ENCODE data around the gene TMEM106C. TPM values are rescaled to one million over a fixed set of nuclear protein-coding genes. Genes with fewer than 3 reads are reported as not detected.
"Not testable (repeated sequence)": the region's sequence is repeated elsewhere in the genome, so short reads cannot be mapped to it uniquely, and the experiment has no call there.

The TMEM106C gene
- total RNA-seq, 3 donors from 2014 or later (not counting 1 experiment from before 2014, with no cell fraction given) = 19.1 to 26.2 (median 22.5) TPM

GRCh38 chr12:47954467-47955045, 8.8 kb upstream of the TMEM106C start:
- ATAC-seq (no peak), DNase-seq (no peak)
- Histone ChIP-seq H3K36me3 (ENCODE audit: control insufficient read depth, insufficient read depth, low read length) (no peaks in the 10 kb centered on the region), H3K4me1 (ENCODE audit: control insufficient read depth, insufficient read depth, low read length) (no peaks in the 10 kb centered on the region), H3K27me3 (ENCODE audit: control insufficient read depth, insufficient read depth, low read length) (peaks cover 2% of the 10 kb centered on the region), H3K4me3 (ENCODE audit: low read length) (no peak overlapping the region), H3K9me3 (ENCODE audit: control insufficient read depth, insufficient read depth, low read length) (peaks cover 9% of the 10 kb centered on the region), H3K27ac (ENCODE audit: low read length) (no peak overlapping the region)
- Mint-ChIP-seq H3K9me3 (no peaks in the 10 kb centered on the region), H3K27ac (no peak overlapping the region), H3K36me3 (no peaks in the 10 kb centered on the region), H3K27me3 (ENCODE audit: low read depth in 2 of 2) (peaks cover 2 to 23% of the 10 kb centered on the region in 2 donors), H3K4me1 (no peaks in the 10 kb centered on the region), H3K4me3 (no peak overlapping the region)
- intact Hi-C loops (cut with micrococcal nuclease) = no loop called here
- 82% methylated on average over 4 of the region's 4 CpGs for WGBS (ENCODE audit: insufficient coverage)
- TF ChIP-seq CTCF (IDR thresholded peaks at IDR 0.05) = no peak

- Histone ChIP-seq H3K27ac (ENCODE audit: low read length) (no peak overlapping the region), H3K4me1 (ENCODE audit: control insufficient read depth, insufficient read depth, low read length) (no peaks in the 10 kb centered on the region), H3K4me3 (ENCODE audit: low read length) (no peak overlapping the region), H3K9me3 (ENCODE audit: control insufficient read depth, insufficient read depth, low read length) (peaks cover 9% of the 10 kb centered on the region), H3K36me3 (ENCODE audit: control insufficient read depth, insufficient read depth, low read length) (no peaks in the 10 kb centered on the region), H3K27me3 (ENCODE audit: control insufficient read depth, insufficient read depth, low read length) (peaks cover 2% of the 10 kb centered on the region)
- no peak overlapping the region for H3K27ac Mint-ChIP-seq
- peaks cover 2 to 28% of the 10 kb centered on the region in 2 donors for H3K27me3 Mint-ChIP-seq (ENCODE audit: low read depth in 2 of 2)
- H3K4me3 Mint-ChIP-seq = no peak overlapping the region
- ATAC-seq (no peak), DNase-seq (no peak)
- no peaks in the 10 kb centered on the region for H3K4me1 Mint-ChIP-seq
- no peaks in the 10 kb centered on the region for H3K9me3 Mint-ChIP-seq
- H3K36me3 Mint-ChIP-seq = no peaks in the 10 kb centered on the region
- intact Hi-C loops (cut with micrococcal nuclease) = no loop called here
- 89% methylated on average over 2 of the region's 3 CpGs for WGBS (ENCODE audit: insufficient coverage)
- TF ChIP-seq CTCF (IDR thresholded peaks at IDR 0.05) = no peak
Observed at GRCh38 chr12:47955059-47955458, 8.3 kb upstream of the TMEM106C start.

GRCh38 chr12:47957671-47958070, 5.7 kb upstream of the TMEM106C start:
- H3K4me3 Mint-ChIP-seq; H3K27me3 ChIP-seq (ENCODE audit: control insufficient read depth, insufficient read depth, low read length); H3K9me3 ChIP-seq (ENCODE audit: control insufficient read depth, insufficient read depth, low read length); H3K36me3 ChIP-seq (ENCODE audit: control insufficient read depth, insufficient read depth, low read length); H3K27ac ChIP-seq (ENCODE audit: low read length); H3K4me1 ChIP-seq (ENCODE audit: control insufficient read depth, insufficient read depth, low read length); intact Hi-C loops (cut with micrococcal nuclease); H3K27ac Mint-ChIP-seq; H3K4me1 Mint-ChIP-seq; DNase-seq; H3K36me3 Mint-ChIP-seq; H3K4me3 ChIP-seq (ENCODE audit: low read length); ATAC-seq; H3K9me3 Mint-ChIP-seq: not testable (repeated sequence)
- 96% methylated on average over 1 of the region's 1 CpG for WGBS (ENCODE audit: insufficient coverage)
- peaks cover 2 to 27% of the 10 kb centered on the region in 2 donors for H3K27me3 Mint-ChIP-seq (ENCODE audit: low read depth in 2 of 2)

- Histone ChIP-seq H3K27ac (ENCODE audit: low read length) (no peak overlapping the region), H3K36me3 (ENCODE audit: control insufficient read depth, insufficient read depth, low read length) (no peaks in the 10 kb centered on the region), H3K27me3 (ENCODE audit: control insufficient read depth, insufficient read depth, low read length) (no peaks in the 10 kb centered on the region), H3K4me1 (ENCODE audit: control insufficient read depth, insufficient read depth, low read length) (peaks cover 14% of the 10 kb centered on the region), H3K4me3 (ENCODE audit: low read length) (no peak overlapping the region), H3K9me3 (ENCODE audit: control insufficient read depth, insufficient read depth, low read length) (peaks cover 8% of the 10 kb centered on the region)
- H3K36me3 Mint-ChIP-seq = no peaks in the 10 kb centered on the region
- ATAC-seq (no peak), DNase-seq (no peak)
- H3K27me3 Mint-ChIP-seq (ENCODE audit: low read depth in 2 of 2) = peaks cover 0 to 12% of the 10 kb centered on the region in 2 donors
- no peak overlapping the region for H3K27ac Mint-ChIP-seq
- no peaks in the 10 kb centered on the region for H3K9me3 Mint-ChIP-seq
- H3K4me1 Mint-ChIP-seq = peaks cover 23 to 41% of the 10 kb centered on the region in 2 donors
- no peak for TF ChIP-seq CTCF (IDR thresholded peaks at IDR 0.05)
- 94% methylated on average over 11 of the region's 11 CpGs for WGBS (ENCODE audit: insufficient coverage)
- H3K4me3 Mint-ChIP-seq = peak overlapping the region; percentile 98
- intact Hi-C loops (cut with micrococcal nuclease) = loop anchor here (5.0 kb wide), 1 partner anchor 245 kb away; no protein-coding TSS in a partner anchor
Observed at GRCh38 chr12:47962198-47962597, 1.2 kb upstream of the TMEM106C start.
